ENCODE results near the gene C1QTNF8.

Gene C1QTNF8

DNA sequence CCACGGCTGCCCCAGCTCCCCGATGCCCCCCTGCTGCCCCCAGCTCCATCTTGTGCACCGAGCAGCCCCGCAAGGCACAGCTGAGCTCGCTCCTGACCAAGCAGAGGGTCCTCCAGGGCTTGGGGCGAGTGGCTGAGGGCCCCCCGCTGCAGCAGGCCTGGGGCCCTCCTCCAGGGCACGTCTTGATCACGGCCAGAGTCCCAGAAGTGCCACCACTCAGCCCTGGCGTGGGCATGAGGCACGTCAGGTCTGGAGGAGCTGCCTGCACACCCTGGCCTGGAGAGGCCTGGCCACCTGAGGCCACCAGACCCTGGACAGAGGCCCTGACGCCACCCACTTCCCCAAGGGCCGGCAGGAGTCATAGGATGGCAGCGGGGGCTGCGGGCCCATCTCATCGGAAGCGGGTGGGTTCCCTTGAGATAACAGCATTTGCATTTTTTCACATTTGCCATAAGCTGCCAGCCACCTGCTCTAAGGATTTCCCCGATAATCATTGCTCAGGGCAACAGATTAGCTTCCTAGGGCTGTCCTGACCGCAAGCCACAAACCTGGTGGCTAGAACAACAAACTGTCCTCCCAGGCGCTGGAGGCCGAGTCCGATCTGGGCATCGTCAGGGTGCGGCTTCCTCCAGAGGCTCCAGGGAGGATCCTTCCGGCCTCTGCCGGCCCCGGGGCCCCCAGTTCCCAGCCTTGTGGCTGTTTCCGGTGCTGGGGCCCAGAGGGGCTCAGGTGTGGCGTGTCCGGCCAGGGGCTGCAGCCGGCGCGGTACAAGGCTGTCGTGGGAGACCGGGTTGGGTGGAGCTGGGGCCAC lies 23.9 kb upstream of the C1QTNF8 start:
- H3K4me1 ChIP-seq (ENCODE audit: insufficient read depth, low read length): no peaks in the 10 kb centered on the region
- H3K27me3 ChIP-seq (ENCODE audit: insufficient read depth, low read length, poor library complexity): no peaks in the 10 kb centered on the region
- no peak overlapping the region for H2AFZ ChIP-seq (ENCODE audit: low read depth, low read length)
- H3K27ac ChIP-seq (ENCODE audit: low read length): no peak overlapping the region
- H3K4me3 ChIP-seq (ENCODE audit: low read depth in 1 of 2, low read length in 2 of 2): no peak overlapping the region
- no peaks in the 10 kb centered on the region for H3K9me3 ChIP-seq (ENCODE audit: insufficient read depth, low read length, severe bottlenecking)
- H4K20me1 ChIP-seq (ENCODE audit: insufficient read depth, low read length): peaks cover 8% of the 10 kb centered on the region
- no peak overlapping the region for H3K4me2 ChIP-seq (ENCODE audit: insufficient read depth, low read length)
- DNase-seq (no peak), ATAC-seq (ENCODE audit: insufficient read depth, low read depth) (no peak)
- no peak for TF ChIP-seq EZH2 (IDR thresholded peaks at IDR 0.05; ENCODE audit: borderline replicate concordance, low read depth, low read length, severe bottlenecking)
- TF ChIP-seq, protein P1, sequence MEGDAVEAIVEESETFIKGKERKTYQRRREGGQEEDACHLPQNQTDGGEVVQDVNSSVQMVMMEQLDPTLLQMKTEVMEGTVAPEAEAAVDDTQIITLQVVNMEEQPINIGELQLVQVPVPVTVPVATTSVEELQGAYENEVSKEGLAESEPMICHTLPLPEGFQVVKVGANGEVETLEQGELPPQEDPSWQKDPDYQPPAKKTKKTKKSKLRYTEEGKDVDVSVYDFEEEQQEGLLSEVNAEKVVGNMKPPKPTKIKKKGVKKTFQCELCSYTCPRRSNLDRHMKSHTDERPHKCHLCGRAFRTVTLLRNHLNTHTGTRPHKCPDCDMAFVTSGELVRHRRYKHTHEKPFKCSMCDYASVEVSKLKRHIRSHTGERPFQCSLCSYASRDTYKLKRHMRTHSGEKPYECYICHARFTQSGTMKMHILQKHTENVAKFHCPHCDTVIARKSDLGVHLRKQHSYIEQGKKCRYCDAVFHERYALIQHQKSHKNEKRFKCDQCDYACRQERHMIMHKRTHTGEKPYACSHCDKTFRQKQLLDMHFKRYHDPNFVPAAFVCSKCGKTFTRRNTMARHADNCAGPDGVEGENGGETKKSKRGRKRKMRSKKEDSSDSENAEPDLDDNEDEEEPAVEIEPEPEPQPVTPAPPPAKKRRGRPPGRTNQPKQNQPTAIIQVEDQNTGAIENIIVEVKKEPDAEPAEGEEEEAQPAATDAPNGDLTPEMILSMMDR (IDR thresholded peaks at IDR 0.05; ENCODE audit: borderline replicate concordance, extremely low read depth, low read length, poor library complexity, severe bottlenecking): no peak
- no peaks in the 10 kb centered on the region for H3K36me3 ChIP-seq (ENCODE audit: insufficient read depth, low read length)
- no peak overlapping the region for H3K9ac ChIP-seq (ENCODE audit: low read depth, low read length)
- no peaks in the 10 kb centered on the region for H3K79me2 ChIP-seq (ENCODE audit: insufficient read depth, low read length)

- ATAC-seq (ENCODE audit: insufficient read depth, low read depth): no peak
- no peaks in the 10 kb centered on the region for H3K27me3 ChIP-seq (ENCODE audit: insufficient read depth, low read length, poor library complexity)
- TF ChIP-seq, protein P1 (IDR thresholded peaks at IDR 0.05; ENCODE audit: borderline replicate concordance, extremely low read depth, low read length, poor library complexity, severe bottlenecking): no peak
- no peak for TF ChIP-seq EZH2 (IDR thresholded peaks at IDR 0.05; ENCODE audit: borderline replicate concordance, low read depth, low read length, severe bottlenecking)
Observed at GRCh38 chr16:1119129-1119528, 23.1 kb upstream of the C1QTNF8 start.

GRCh38 chr16:1117926-1118325 lies 21.9 kb upstream of the C1QTNF8 start:
- TF ChIP-seq, protein P1 (IDR thresholded peaks at IDR 0.05; ENCODE audit: borderline replicate concordance, extremely low read depth, low read length, poor library complexity, severe bottlenecking): no peak
- no peak for TF ChIP-seq EZH2 (IDR thresholded peaks at IDR 0.05; ENCODE audit: borderline replicate concordance, low read depth, low read length, severe bottlenecking)
- Histone ChIP-seq H3K9me3 (ENCODE audit: insufficient read depth, low read length, severe bottlenecking) (no peaks in the 10 kb centered on the region), H3K27ac (ENCODE audit: low read length) (no peak overlapping the region), H3K79me2 (ENCODE audit: insufficient read depth, low read length) (no peaks in the 10 kb centered on the region), H3K4me2 (ENCODE audit: insufficient read depth, low read length) (no peak overlapping the region), H3K4me3 (ENCODE audit: low read depth in 1 of 2, low read length in 2 of 2) (no peak overlapping the region), H3K27me3 (ENCODE audit: insufficient read depth, low read length, poor library complexity) (no peaks in the 10 kb centered on the region), H3K9ac (ENCODE audit: low read depth, low read length) (no peak overlapping the region), H3K4me1 (ENCODE audit: insufficient read depth, low read length) (no peaks in the 10 kb centered on the region), H2AFZ (ENCODE audit: low read depth, low read length) (no peak overlapping the region), H4K20me1 (ENCODE audit: insufficient read depth, low read length) (peaks cover 8% of the 10 kb centered on the region), H3K36me3 (ENCODE audit: insufficient read depth, low read length) (no peaks in the 10 kb centered on the region)
- ATAC-seq (ENCODE audit: insufficient read depth, low read depth) (no peak), DNase-seq (no peak)

More at GRCh38 chr16:1119129-1119528, 23.1 kb upstream of the C1QTNF8 start:
- H4K20me1 ChIP-seq (ENCODE audit: insufficient read depth, low read length): peaks cover 8% of the 10 kb centered on the region
- H3K4me3 ChIP-seq (ENCODE audit: low read depth in 1 of 2, low read length in 2 of 2): no peak overlapping the region
- no peaks in the 10 kb centered on the region for H3K9me3 ChIP-seq (ENCODE audit: insufficient read depth, low read length, severe bottlenecking)
- H3K4me2 ChIP-seq (ENCODE audit: insufficient read depth, low read length): no peak overlapping the region
- no peak overlapping the region for H3K27ac ChIP-seq (ENCODE audit: low read length)
- DNase-seq: no peak
- no peak overlapping the region for H3K9ac ChIP-seq (ENCODE audit: low read depth, low read length)
- no peaks in the 10 kb centered on the region for H3K4me1 ChIP-seq (ENCODE audit: insufficient read depth, low read length)
- no peaks in the 10 kb centered on the region for H3K79me2 ChIP-seq (ENCODE audit: insufficient read depth, low read length)
- no peak overlapping the region for H2AFZ ChIP-seq (ENCODE audit: low read depth, low read length)
- no peaks in the 10 kb centered on the region for H3K36me3 ChIP-seq (ENCODE audit: insufficient read depth, low read length)

Measured in DND-41 (cell line).